ENCODE measurements around the gene LAMA5.

The LAMA5 gene

GRCh38 chr20:62331347-62331746, 35.8 kb downstream of the LAMA5 start:
- no peaks in the 10 kb centered on the region for H3K27me3 ChIP-seq (ENCODE audit: low read depth, low read length)
- peaks cover 0 to 94% of the 10 kb centered on the region in 2 donors for H3K36me3 ChIP-seq (ENCODE audit: control insufficient read depth in 1 of 2, insufficient read depth in 2 of 2, low read length in 2 of 2)
- no peak overlapping the region for H3K4me3 ChIP-seq (ENCODE audit: low read depth in 1 of 2, low read length in 2 of 2)
- H3K9me3 ChIP-seq (ENCODE audit: control insufficient read depth in 1 of 2, low read length in 2 of 2) = no peaks in the 10 kb centered on the region
- no peaks in the 10 kb centered on the region for H3K4me1 ChIP-seq (ENCODE audit: control insufficient read depth in 1 of 2, insufficient read depth in 2 of 2, low read length in 2 of 2)
- no peak overlapping the region for H3K27ac ChIP-seq (ENCODE audit: low read length)

- Histone ChIP-seq H3K4me1 (ENCODE audit: control insufficient read depth in 1 of 2, insufficient read depth in 2 of 2, low read length in 2 of 2) (no peaks in the 10 kb centered on the region), H3K4me3 (ENCODE audit: low read depth in 1 of 2, low read length in 2 of 2) (no peak overlapping the region), H3K36me3 (ENCODE audit: control insufficient read depth in 1 of 2, insufficient read depth in 2 of 2, low read length in 2 of 2) (peaks cover 0 to 95% of the 10 kb centered on the region in 2 donors), H3K27me3 (ENCODE audit: low read depth, low read length) (no peaks in the 10 kb centered on the region), H3K27ac (ENCODE audit: low read length) (no peak overlapping the region), H3K9me3 (ENCODE audit: control insufficient read depth in 1 of 2, low read length in 2 of 2) (no peaks in the 10 kb centered on the region)
Observed at GRCh38 chr20:62330576-62331317, 36.4 kb downstream of the LAMA5 start.

- no peaks in the 10 kb centered on the region for H3K27me3 ChIP-seq (ENCODE audit: low read depth, low read length)
- no peak overlapping the region for H3K4me3 ChIP-seq (ENCODE audit: low read depth in 1 of 2, low read length in 2 of 2)
- H3K27ac ChIP-seq (ENCODE audit: low read length) = no peak overlapping the region
- peaks cover 1 to 94% of the 10 kb centered on the region in 2 donors for H3K36me3 ChIP-seq (ENCODE audit: control insufficient read depth in 1 of 2, insufficient read depth in 2 of 2, low read length in 2 of 2)
- H3K9me3 ChIP-seq (ENCODE audit: control insufficient read depth in 1 of 2, low read length in 2 of 2) = no peaks in the 10 kb centered on the region
- H3K4me1 ChIP-seq (ENCODE audit: control insufficient read depth in 1 of 2, insufficient read depth in 2 of 2, low read length in 2 of 2) = no peaks in the 10 kb centered on the region
Observed at GRCh38 chr20:62329389-62330377, 37.4 kb downstream of the LAMA5 start.

- Histone ChIP-seq H3K27me3 (ENCODE audit: low read depth, low read length) (no peaks in the 10 kb centered on the region), H3K36me3 (ENCODE audit: control insufficient read depth in 1 of 2, insufficient read depth in 2 of 2, low read length in 2 of 2) (peaks cover 3 to 94% of the 10 kb centered on the region in 2 donors), H3K4me1 (ENCODE audit: control insufficient read depth in 1 of 2, insufficient read depth in 2 of 2, low read length in 2 of 2) (no peaks in the 10 kb centered on the region), H3K9me3 (ENCODE audit: control insufficient read depth in 1 of 2, low read length in 2 of 2) (no peaks in the 10 kb centered on the region), H3K27ac (ENCODE audit: low read length) (no peak overlapping the region), H3K4me3 (ENCODE audit: low read depth in 1 of 2, low read length in 2 of 2) (no peak overlapping the region)
Observed at GRCh38 chr20:62328684-62329388, 38.3 kb downstream of the LAMA5 start.

- Histone ChIP-seq H3K4me3 (ENCODE audit: low read depth in 1 of 2, low read length in 2 of 2) (no peak overlapping the region), H3K27me3 (ENCODE audit: low read depth, low read length) (no peaks in the 10 kb centered on the region), H3K4me1 (ENCODE audit: control insufficient read depth in 1 of 2, insufficient read depth in 2 of 2, low read length in 2 of 2) (no peaks in the 10 kb centered on the region), H3K36me3 (ENCODE audit: control insufficient read depth in 1 of 2, insufficient read depth in 2 of 2, low read length in 2 of 2) (peaks cover 3 to 96% of the 10 kb centered on the region in 2 donors), H3K9me3 (ENCODE audit: control insufficient read depth in 1 of 2, low read length in 2 of 2) (no peaks in the 10 kb centered on the region), H3K27ac (ENCODE audit: low read length) (no peak overlapping the region)
Observed at GRCh38 chr20:62327726-62328495, 39.2 kb downstream of the LAMA5 start.

GRCh38 chr20:62326959-62327725, 40.0 kb downstream of the LAMA5 start:
- Histone ChIP-seq H3K27me3 (ENCODE audit: low read depth, low read length) (no peaks in the 10 kb centered on the region), H3K9me3 (ENCODE audit: control insufficient read depth in 1 of 2, low read length in 2 of 2) (no peaks in the 10 kb centered on the region), H3K4me1 (ENCODE audit: control insufficient read depth in 1 of 2, insufficient read depth in 2 of 2, low read length in 2 of 2) (no peaks in the 10 kb centered on the region), H3K36me3 (ENCODE audit: control insufficient read depth in 1 of 2, insufficient read depth in 2 of 2, low read length in 2 of 2) (peaks cover 3 to 89% of the 10 kb centered on the region in 2 donors), H3K27ac (ENCODE audit: low read length) (no peak overlapping the region), H3K4me3 (ENCODE audit: low read depth in 1 of 2, low read length in 2 of 2) (no peak overlapping the region)

GRCh38 chr20:62326559-62326958, 40.6 kb downstream of the LAMA5 start:
- H3K27me3 ChIP-seq (ENCODE audit: low read depth, low read length) = no peaks in the 10 kb centered on the region
- H3K36me3 ChIP-seq (ENCODE audit: control insufficient read depth in 1 of 2, insufficient read depth in 2 of 2, low read length in 2 of 2) = peaks cover 3 to 88% of the 10 kb centered on the region in 2 donors

GRCh38 chr20:62325172-62325905, 41.8 kb downstream of the LAMA5 start:
- no peaks in the 10 kb centered on the region for H3K27me3 ChIP-seq (ENCODE audit: low read depth, low read length)
- no peak overlapping the region for H3K4me3 ChIP-seq (ENCODE audit: low read depth in 1 of 2, low read length in 2 of 2)
- no peaks in the 10 kb centered on the region for H3K9me3 ChIP-seq (ENCODE audit: control insufficient read depth in 1 of 2, low read length in 2 of 2)
- no peak overlapping the region for H3K27ac ChIP-seq (ENCODE audit: low read length)
- peaks cover 3 to 84% of the 10 kb centered on the region in 2 donors for H3K36me3 ChIP-seq (ENCODE audit: control insufficient read depth in 1 of 2, insufficient read depth in 2 of 2, low read length in 2 of 2)
- no peaks in the 10 kb centered on the region for H3K4me1 ChIP-seq (ENCODE audit: control insufficient read depth in 1 of 2, insufficient read depth in 2 of 2, low read length in 2 of 2)

More at GRCh38 chr20:62326559-62326958, 40.6 kb downstream of the LAMA5 start:
- H3K27ac ChIP-seq (ENCODE audit: low read length) = no peak overlapping the region
- no peaks in the 10 kb centered on the region for H3K4me1 ChIP-seq (ENCODE audit: control insufficient read depth in 1 of 2, insufficient read depth in 2 of 2, low read length in 2 of 2)
- no peaks in the 10 kb centered on the region for H3K9me3 ChIP-seq (ENCODE audit: control insufficient read depth in 1 of 2, low read length in 2 of 2)
- H3K4me3 ChIP-seq (ENCODE audit: low read depth in 1 of 2, low read length in 2 of 2) = no peak overlapping the region

- Histone ChIP-seq H3K36me3 (ENCODE audit: control insufficient read depth in 1 of 2, insufficient read depth in 2 of 2, low read length in 2 of 2) (peaks cover 3 to 79% of the 10 kb centered on the region in 2 donors), H3K9me3 (ENCODE audit: control insufficient read depth in 1 of 2, low read length in 2 of 2) (no peaks in the 10 kb centered on the region)
Observed at GRCh38 chr20:62323980-62324906, 42.9 kb downstream of the LAMA5 start.

More at GRCh38 chr20:62323980-62324906, 42.9 kb downstream of the LAMA5 start:
- Histone ChIP-seq H3K27ac (ENCODE audit: low read length) (no peak overlapping the region), H3K4me3 (ENCODE audit: low read depth in 1 of 2, low read length in 2 of 2) (no peak overlapping the region), H3K27me3 (ENCODE audit: low read depth, low read length) (no peaks in the 10 kb centered on the region), H3K4me1 (ENCODE audit: control insufficient read depth in 1 of 2, insufficient read depth in 2 of 2, low read length in 2 of 2) (no peaks in the 10 kb centered on the region)

All from muscle layer of duodenum (tissue), 2 donors.